HG02759 (cell line): ENCODE results near the gene WASHC2A.
"Not testable (repeated sequence)": the region's sequence is repeated elsewhere in the genome, so short reads cannot be mapped to it uniquely, and the experiment has no call there.

Experiments
- ATAC-seq: cut with Tn5 transposase; IDR thresholded peaks from one replicate; pipeline ENCODE4 v1.9.1; 2021; ENCODE audit warnings: mild to moderate bottlenecking, moderate library complexity; ENCODE audit not compliant: unreplicated experiment

WASHC2A gene

DNA sequence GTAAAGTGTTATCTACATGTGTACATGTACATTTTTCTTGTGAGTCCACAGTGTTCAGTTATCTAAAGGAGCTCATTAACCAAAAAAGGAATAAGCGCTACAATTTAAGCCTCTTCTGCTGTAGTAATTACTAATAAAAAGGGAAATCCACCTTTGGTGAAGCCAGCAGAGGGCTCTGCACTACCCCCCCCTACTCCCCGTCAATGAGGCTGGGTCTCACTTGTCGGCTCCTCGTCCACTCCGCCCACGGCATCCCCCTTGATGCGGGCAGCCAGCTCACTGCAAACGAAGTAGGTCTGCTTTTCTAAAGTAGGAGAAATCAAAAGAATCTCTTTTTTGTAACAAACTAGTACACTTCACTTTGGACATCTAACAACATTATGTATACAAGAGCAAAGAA, 4.7 kb upstream of the WASHC2A start:
- ATAC-seq: no peak

DNA sequence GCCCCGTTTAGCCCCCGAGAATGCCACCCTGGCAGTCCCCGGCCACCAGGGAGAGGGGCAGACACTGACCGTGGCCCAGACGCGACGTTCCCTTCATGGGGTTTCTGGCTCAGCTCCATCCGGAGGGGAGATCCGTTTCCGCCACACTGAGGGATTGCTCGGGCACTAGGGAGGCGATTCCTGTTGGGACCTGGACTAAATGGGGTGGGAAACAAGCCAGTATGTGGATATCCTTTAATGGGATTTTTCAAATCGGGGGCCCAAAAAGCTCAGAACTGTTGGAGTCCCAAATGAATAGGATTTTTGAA, 552 bp downstream of the WASHC2A start:
- not testable (repeated sequence) for ATAC-seq

- ATAC-seq: not testable (repeated sequence)
Observed at GRCh38 chr10:50075139-50075538, 7.4 kb downstream of the WASHC2A start.

DNA sequence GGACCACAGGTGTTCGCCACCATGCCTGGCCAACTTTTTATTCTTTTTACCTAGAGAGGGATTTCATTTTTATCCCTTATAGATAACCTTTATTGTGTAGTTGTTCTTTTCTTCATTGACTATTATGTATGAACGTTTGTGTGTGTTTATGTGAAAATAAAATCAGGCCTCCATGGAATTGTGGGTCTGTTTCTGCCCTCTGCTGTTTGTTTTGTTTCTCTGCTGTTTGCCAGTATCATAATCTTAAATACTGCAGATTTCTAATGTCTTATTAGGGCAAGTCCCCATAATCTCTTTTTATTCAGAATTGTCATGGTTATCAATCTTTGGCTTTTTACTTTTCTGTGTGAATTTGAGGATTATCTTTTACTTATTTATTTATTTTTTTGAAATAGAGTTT, 7.8 kb downstream of the WASHC2A start:
- not testable (repeated sequence) for ATAC-seq

GRCh38 chr10:50091304-50091703, 23.6 kb downstream of the WASHC2A start:
- not testable (repeated sequence) for ATAC-seq

DNA sequence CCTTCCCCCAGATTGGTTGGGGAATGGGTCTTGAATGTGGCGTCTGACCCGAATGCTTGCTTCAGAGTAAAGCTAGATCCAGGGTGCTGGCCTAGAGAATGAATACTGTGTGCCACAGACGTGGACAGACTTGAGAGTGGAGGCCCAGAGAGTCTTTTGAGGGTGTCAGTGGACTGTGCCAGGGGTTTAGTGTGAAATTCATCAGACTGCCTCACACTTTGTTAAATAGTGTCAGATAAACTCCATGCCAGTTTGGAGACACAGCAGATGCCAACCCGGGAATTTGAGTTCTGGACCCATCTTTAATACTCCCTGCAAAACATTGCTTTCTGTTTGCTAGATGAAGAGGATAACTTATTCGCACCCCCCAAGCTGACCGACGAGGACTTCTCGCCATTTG, 25.2 kb downstream of the WASHC2A start:
- ATAC-seq: not testable (repeated sequence)

DNA sequence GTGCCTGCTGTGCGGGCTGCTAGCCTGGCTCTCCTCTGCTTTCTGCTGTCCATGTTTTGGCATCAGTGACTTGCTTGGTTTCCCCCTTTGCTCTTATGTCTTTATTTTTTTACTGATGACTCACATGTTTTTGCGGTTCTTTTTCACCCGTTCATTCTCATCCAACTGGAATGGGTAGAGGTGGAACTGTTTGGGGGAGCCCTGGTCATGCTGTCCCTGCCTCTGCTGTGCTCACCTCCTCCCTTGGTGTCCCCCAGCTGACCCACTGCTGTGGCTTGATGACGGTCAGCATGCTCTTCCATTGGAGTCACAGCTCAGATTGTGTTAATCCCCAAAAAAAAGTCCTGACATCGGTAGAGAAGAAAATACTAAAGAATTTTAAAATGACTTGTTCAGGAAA, 26.9 kb downstream of the WASHC2A start:
- not testable (repeated sequence) for ATAC-seq

GRCh38 chr10:50095402-50095801, 27.6 kb downstream of the WASHC2A start:
- not testable (repeated sequence) for ATAC-seq

DNA sequence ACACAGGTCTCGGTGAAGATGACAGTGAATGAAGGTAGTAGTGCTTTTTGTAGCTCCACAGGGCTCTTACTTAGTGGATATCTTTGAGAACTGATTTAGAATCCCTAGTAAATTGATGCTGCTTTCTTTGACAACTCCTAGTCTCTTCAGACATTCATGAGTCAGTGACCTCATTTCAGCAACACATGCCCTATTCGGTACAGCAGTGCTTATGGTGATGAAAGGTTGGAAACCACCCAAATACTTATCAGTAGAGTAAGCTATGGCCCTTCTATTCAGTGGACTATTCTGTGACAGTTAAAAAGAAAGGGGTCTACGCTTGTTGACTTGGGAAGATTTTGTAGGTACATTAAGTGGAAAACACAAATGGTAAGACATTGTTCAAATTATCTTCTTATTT, 29.0 kb downstream of the WASHC2A start:
- ATAC-seq: not testable (repeated sequence)

- not testable (repeated sequence) for ATAC-seq
Observed at GRCh38 chr10:50098645-50099044, 30.9 kb downstream of the WASHC2A start.

- ATAC-seq: not testable (repeated sequence)
Observed at GRCh38 chr10:50101139-50101582, 33.4 kb downstream of the WASHC2A start.

- ATAC-seq: not testable (repeated sequence)
Observed at GRCh38 chr10:50101747-50102146, 34.0 kb downstream of the WASHC2A start.

- peak; percentile 94 for ATAC-seq
Observed at GRCh38 chr10:50102267-50102666, 34.5 kb downstream of the WASHC2A start.

- not testable (repeated sequence) for ATAC-seq
Observed at GRCh38 chr10:50108999-50109698, 41.4 kb downstream of the WASHC2A start.

DNA sequence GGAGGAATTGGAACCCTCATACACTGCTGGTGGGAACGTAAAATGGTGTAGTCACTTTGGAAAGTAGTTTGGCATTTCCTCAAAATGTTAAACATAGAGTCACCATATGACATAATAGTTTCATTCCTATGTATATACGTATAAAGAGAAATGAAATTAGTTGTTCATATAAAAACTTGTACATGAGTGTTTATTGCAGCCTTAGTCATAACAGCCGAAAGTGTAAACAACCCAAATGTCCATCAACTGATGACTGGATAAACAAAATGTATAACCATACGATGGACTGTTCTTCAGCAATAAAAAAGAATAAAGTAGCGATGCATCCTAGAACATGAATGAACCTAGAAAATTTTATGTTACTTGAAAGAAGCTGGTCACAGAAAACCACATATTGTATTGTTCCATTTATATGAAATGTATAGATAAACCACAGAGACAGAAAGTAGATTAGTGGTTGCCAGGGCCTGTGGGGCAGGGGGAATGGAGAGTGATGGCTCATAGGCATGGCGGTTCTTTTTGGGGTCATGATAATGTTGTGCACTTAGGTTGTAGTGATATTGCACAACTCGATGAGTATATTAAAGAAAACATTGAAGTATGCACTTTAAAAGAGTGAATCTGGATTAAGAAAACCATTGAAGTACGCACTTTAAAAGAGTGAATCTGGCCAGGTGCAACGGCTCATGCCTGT, 44.8 kb downstream of the WASHC2A start:
- not testable (repeated sequence) for ATAC-seq

GRCh38 chr10:50126765-50127164, 59.0 kb downstream of the WASHC2A start:
- not testable (repeated sequence) for ATAC-seq

DNA sequence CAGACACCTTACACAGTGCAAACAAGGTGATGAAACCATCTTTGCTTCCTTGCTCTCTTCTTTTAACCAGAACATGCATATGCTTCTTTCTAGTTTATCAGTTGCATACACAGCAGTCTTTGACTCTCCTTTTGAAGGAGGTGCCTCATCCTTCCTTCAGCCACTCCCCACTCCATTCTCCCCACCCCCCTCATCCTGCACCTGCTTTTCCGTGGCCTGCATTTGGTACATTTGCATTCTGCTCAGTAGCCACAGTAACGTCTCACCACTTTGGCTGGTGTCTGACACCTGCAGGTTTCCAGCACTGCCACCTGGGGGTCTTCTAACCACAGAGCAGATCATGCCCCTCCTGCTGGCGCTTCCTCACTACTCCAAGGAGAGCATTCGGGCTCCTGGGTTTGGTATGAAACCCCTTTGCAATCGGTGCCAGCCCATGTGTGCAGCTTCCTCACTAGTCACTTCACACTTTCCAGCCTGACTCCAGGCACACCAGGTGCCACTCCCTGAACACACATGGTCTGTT, 60.1 kb downstream of the WASHC2A start:
- not testable (repeated sequence) for ATAC-seq

GRCh38 chr10:50131245-50131965, 63.7 kb downstream of the WASHC2A start:
- ATAC-seq: not testable (repeated sequence)

DNA sequence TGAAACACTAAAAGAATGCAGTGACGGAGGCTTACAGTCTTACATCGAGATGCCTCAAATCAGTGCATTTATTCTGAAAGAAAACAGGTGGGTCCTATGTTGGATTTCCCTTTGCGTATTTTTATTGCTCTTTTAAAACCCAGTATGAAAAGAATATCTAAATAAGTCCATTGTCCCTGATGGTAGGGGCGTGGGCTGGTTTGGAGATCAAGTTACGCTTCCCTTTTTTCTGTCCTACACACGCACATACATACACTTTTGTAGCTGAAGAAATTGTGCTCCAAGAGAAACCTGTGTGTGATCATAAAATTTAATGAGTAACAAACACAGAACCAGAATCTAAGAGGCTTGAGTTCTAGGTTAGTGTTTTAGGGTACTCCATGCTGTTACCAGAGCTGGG, 64.6 kb downstream of the WASHC2A start:
- ATAC-seq: not testable (repeated sequence)

- ATAC-seq: not testable (repeated sequence)
Observed at GRCh38 chr10:50132841-50133240, 65.1 kb downstream of the WASHC2A start.

DNA sequence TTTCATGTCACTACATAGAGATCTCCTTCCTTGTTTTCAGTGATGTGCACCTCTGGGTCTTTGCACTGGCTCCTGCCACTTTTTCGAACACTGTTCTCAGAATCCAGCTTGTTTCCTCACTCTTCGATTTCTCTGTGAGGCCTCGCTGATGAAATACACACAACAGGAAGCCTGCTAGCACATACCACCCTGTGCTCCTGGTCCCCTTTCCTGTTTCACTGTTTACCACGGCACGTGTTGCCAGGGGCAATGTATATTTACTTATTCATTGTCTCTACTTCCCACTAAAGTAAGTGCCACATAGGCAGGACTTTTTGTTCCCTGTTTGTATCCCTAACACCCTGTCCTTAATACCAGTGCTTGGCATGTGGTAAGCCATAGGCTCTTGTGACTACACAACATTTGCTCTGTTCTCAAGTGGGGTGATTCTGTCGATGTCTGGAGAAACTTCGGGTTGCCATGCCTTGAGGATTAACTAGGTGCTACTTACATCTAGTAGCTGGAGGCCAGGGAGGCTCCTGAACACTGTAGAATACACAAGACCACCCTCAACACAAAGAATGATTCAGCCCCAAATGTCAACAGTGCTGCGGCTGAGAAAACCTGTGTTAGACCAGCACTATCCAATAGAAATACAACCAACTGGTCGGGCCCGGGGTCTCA, 75.9 kb downstream of the WASHC2A start:
- ATAC-seq: not testable (repeated sequence)
